H1 (cell line): ENCODE data around the gene GEN1. TPM values are rescaled to one million over a fixed set of nuclear protein-coding genes. Genes with fewer than 3 reads are reported as not detected.

Experiments
- CTCF ChIA-PET: fragments of 300-600 bp; sonication (Branson Sonifier 250); formaldehyde crosslinking; loops from one replicate; lab custom pipeline; 2021; ENCODE audit not compliant: partially characterized antibody; lab: Charles Lee
- POLR2A ChIA-PET: fragments of 300-600 bp; sonication (Branson Sonifier 250); formaldehyde crosslinking; loops from one replicate; lab custom pipeline; 2021; ENCODE audit warnings: inconsistent platforms; ENCODE audit not compliant: partially characterized antibody; lab: Charles Lee
- DNase-seq, 2 experiments: peaks; one replicate each; pipeline versions ENCODE4 v3.0.0 to v3.0.0-alpha.2; 2010 to 2022; ENCODE audit warnings: low spot score in 2 of 2, low read depth in 1 of 2, mixed read lengths in 1 of 2
- FAIRE-seq: peaks from 2 replicates; lab custom pipeline; 2011; peaks lifted over from hg19 to GRCh38; lab: Jason Lieb, UNC
- H2AFZ ChIP-seq: 2 replicates; pipeline ENCODE4 v1.8.1; 2012; ENCODE audit warnings: low read length, inconsistent platforms
- H2AK5ac ChIP-seq: 2 replicates; pipeline ENCODE4 v1.6.1; 2013; ENCODE audit warnings: low read depth, low read length
- H2BK120ac ChIP-seq: replicated peaks from 2 replicates; pipeline ENCODE3; 2013; ENCODE audit warnings: low read depth, low read length, inconsistent platforms
- H2BK12ac ChIP-seq: 2 replicates; pipeline ENCODE4 v1.6.1; 2013; ENCODE audit warnings: low read depth, low read length
- H2BK15ac ChIP-seq: 2 replicates; pipeline ENCODE4 v1.6.1; 2013; ENCODE audit warnings: low read length
- H2BK20ac ChIP-seq: 2 replicates; pipeline ENCODE4 v1.6.1; 2013; ENCODE audit warnings: low read length
- H2BK5ac ChIP-seq: 2 replicates; pipeline ENCODE4 v1.6.1; 2013; ENCODE audit warnings: low read depth, low read length
- H3K14ac ChIP-seq: 2 replicates; pipeline ENCODE4 v1.6.1; 2013; ENCODE audit warnings: inconsistent platforms; ENCODE audit not compliant: insufficient read length
- H3K18ac ChIP-seq: 2 replicates; pipeline ENCODE4 v1.6.1; 2013; ENCODE audit warnings: low read length; ENCODE audit errors: extremely low read depth
- H3K23ac ChIP-seq: 2 replicates; pipeline ENCODE4 v1.6.1; 2013; ENCODE audit warnings: inconsistent platforms; ENCODE audit not compliant: insufficient read length
- H3K23me2 ChIP-seq: 2 replicates; pipeline ENCODE4 v1.6.1; 2013; ENCODE audit warnings: low read depth, low read length
- H3K27ac ChIP-seq: 2 replicates; pipeline ENCODE4 v1.6.1; 2011; ENCODE audit warnings: low read depth, low read length, inconsistent platforms
- H3K27me3 ChIP-seq, 4 experiments: replicated peaks in 1 of 4; 1 replicate in 1 of 4; 2 replicates in 3 of 4; pipeline versions ENCODE4 v1.6.1 to v1.8.1; 2011 to 2013; ENCODE audit warnings: low read length in 3 of 4, mild to moderate bottlenecking in 3 of 4, inconsistent platforms in 2 of 4, mixed read lengths in 2 of 4, moderate library complexity in 1 of 4; ENCODE audit not compliant: control insufficient read depth in 3 of 4, insufficient read depth in 3 of 4; ENCODE audit errors: extremely low read depth in 1 of 4
- H3K36me3 ChIP-seq, 4 experiments: 2 replicates each; pipeline versions ENCODE4 v1.6.1 to v1.8.1; 2011 to 2013; ENCODE audit warnings: mild to moderate bottlenecking in 4 of 4, low read length in 3 of 4, moderate library complexity in 2 of 4, control low read depth in 1 of 4, inconsistent platforms in 1 of 4; ENCODE audit not compliant: insufficient read depth in 4 of 4, control insufficient read depth in 2 of 4
- H3K4ac ChIP-seq: replicated peaks from 2 replicates; pipeline ENCODE3; 2013; ENCODE audit warnings: low read length, low read depth, mixed read lengths, inconsistent platforms; ENCODE audit not compliant: insufficient read length
- H3K4me1 ChIP-seq, 4 experiments: replicated peaks in 1 of 4; 1 replicate in 1 of 4; 2 replicates in 3 of 4; pipeline versions ENCODE4 v1.6.1 to v1.8.1; 2011 to 2013; ENCODE audit warnings: low read length in 3 of 4, inconsistent platforms in 2 of 4, mixed read lengths in 1 of 4; ENCODE audit not compliant: insufficient read depth in 4 of 4, control insufficient read depth in 3 of 4
- H3K4me2 ChIP-seq, 2 experiments: 2 replicates each; pipeline versions ENCODE4 v1.6.1 to v1.8.1; 2011 to 2013; ENCODE audit warnings: low read depth in 2 of 2, low read length in 2 of 2, control low read depth in 1 of 2, inconsistent platforms in 1 of 2, mild to moderate bottlenecking in 1 of 2; ENCODE audit not compliant: insufficient read depth in 1 of 2
- H3K4me3 ChIP-seq, 4 experiments: fragments of 200-600, 300-600 bp in 1 of 4; sonication (generic), shearing (Covaris generic), sonication (Bioruptor Twin) in 1 of 4; 2 replicates each; pipeline versions ENCODE4 v1.5.1 to v1.8.1; 2011 to 2016; ENCODE audit warnings: low read length in 4 of 4, low read depth in 3 of 4, control low read depth in 2 of 4, inconsistent platforms in 2 of 4, mild to moderate bottlenecking in 2 of 4, mixed read lengths in 1 of 4, moderate library complexity in 1 of 4; ENCODE audit not compliant: insufficient read depth in 2 of 4; ENCODE audit errors: extremely low read depth in 1 of 4
- H3K56ac ChIP-seq: replicated peaks from 2 replicates; pipeline ENCODE3; 2013; ENCODE audit warnings: low read depth, mild to moderate bottlenecking, mixed read lengths, low read length, inconsistent platforms; ENCODE audit not compliant: insufficient read length
- H3K79me1 ChIP-seq: 2 replicates; pipeline ENCODE4 v1.6.1; 2013; ENCODE audit warnings: low read depth, low read length, control low read depth
- H3K79me2 ChIP-seq, 2 experiments: 2 replicates each; pipeline versions ENCODE4 v1.6.1 to v1.8.1; 2012 to 2013; ENCODE audit warnings: low read length in 2 of 2, mild to moderate bottlenecking in 2 of 2, inconsistent platforms in 1 of 2; ENCODE audit not compliant: insufficient read depth in 2 of 2, control insufficient read depth in 1 of 2
- H3K9ac ChIP-seq, 4 experiments: replicated peaks in 1 of 4; 1 replicate in 1 of 4; 2 replicates in 3 of 4; pipeline versions ENCODE4 v1.6.1 to v1.8.1; 2011 to 2013; ENCODE audit warnings: low read depth in 3 of 4, low read length in 3 of 4, control low read depth in 2 of 4, mild to moderate bottlenecking in 2 of 4, moderate library complexity in 2 of 4, inconsistent platforms in 1 of 4; ENCODE audit errors: extremely low read depth in 1 of 4
- H3K9me3 ChIP-seq, 2 experiments: 2 replicates each; pipeline versions ENCODE4 v1.6.1 to v1.8.1; 2012 to 2013; ENCODE audit warnings: mild to moderate bottlenecking in 2 of 2, moderate library complexity in 2 of 2, control low read depth in 1 of 2, inconsistent platforms in 1 of 2, low read depth in 1 of 2, low read length in 1 of 2, mixed read lengths in 1 of 2; ENCODE audit not compliant: insufficient read depth in 2 of 2
- H4K20me1 ChIP-seq, 2 experiments: replicated peaks in 1 of 2; 2 replicates each; pipeline versions ENCODE3 to v1.8.1; 2011 to 2013; ENCODE audit warnings: inconsistent platforms in 2 of 2, low read length in 2 of 2, mild to moderate bottlenecking in 1 of 2; ENCODE audit not compliant: insufficient read depth in 2 of 2, control insufficient read depth in 1 of 2
- H4K5ac ChIP-seq: 2 replicates; pipeline ENCODE4 v1.6.1; 2013; ENCODE audit warnings: low read length, low read depth, mixed read lengths, inconsistent platforms; ENCODE audit not compliant: insufficient read length
- H4K8ac ChIP-seq: 2 replicates; pipeline ENCODE4 v1.8.0; 2013; ENCODE audit warnings: mild to moderate bottlenecking, moderate library complexity, low read length, inconsistent platforms; ENCODE audit not compliant: insufficient read depth; ENCODE audit errors: extremely low read depth
- H4K91ac ChIP-seq: replicated peaks from 2 replicates; pipeline ENCODE3; 2013; ENCODE audit warnings: low read length, mixed read lengths, inconsistent platforms; ENCODE audit not compliant: insufficient read length
- EP300 ChIP-seq, 2 experiments: IDR thresholded peaks; 1 replicate in 1 of 2; 2 replicates in 1 of 2; pipeline ENCODE4 v1.6.1; 2011 to 2012; ENCODE audit warnings: low read depth in 2 of 2, low read length in 2 of 2, mild to moderate bottlenecking in 2 of 2, borderline replicate concordance in 1 of 2, inconsistent platforms in 1 of 2, moderate library complexity in 1 of 2
- GABPA ChIP-seq: IDR thresholded peaks from 2 replicates; pipeline ENCODE4 v1.6.1; 2011; ENCODE audit warnings: mild to moderate bottlenecking, low read length, moderate library complexity, borderline replicate concordance; ENCODE audit not compliant: insufficient read depth
- KDM1A ChIP-seq: fragments of 200-600, 300-600 bp; sonication (generic); IDR thresholded peaks from 2 replicates; pipeline ENCODE4 v1.7.1; 2016; ENCODE audit warnings: mild to moderate bottlenecking, low read length, borderline replicate concordance
- RAD21 ChIP-seq, 2 experiments: IDR thresholded peaks in 1 of 2; conservative IDR thresholded peaks in 1 of 2; 2 replicates each; pipeline ENCODE4 v1.6.1; 2011; ENCODE audit warnings: low read depth in 2 of 2, low read length in 2 of 2, improper control_type of control experiment in 1 of 2, inconsistent platforms in 1 of 2, mild to moderate bottlenecking in 1 of 2, moderate library complexity in 1 of 2
- SAP30 ChIP-seq: fragments of 300-600 bp; sonication (generic); IDR thresholded peaks from 2 replicates; pipeline ENCODE4 v1.7.1; 2012; ENCODE audit warnings: low read length, moderate library complexity, mild to moderate bottlenecking, inconsistent platforms; ENCODE audit not compliant: insufficient read depth, insufficient replicate concordance
- SIRT6 ChIP-seq: IDR thresholded peaks from one replicate; pipeline ENCODE4 v1.7.1; 2012; ENCODE audit warnings: low read length, inconsistent platforms
- SP1 ChIP-seq: IDR thresholded peaks from 2 replicates; pipeline ENCODE4 v1.6.1; 2011; ENCODE audit warnings: low read depth, low read length
- WGBS, 2 experiments: shearing (Covaris generic) in 1 of 2; methylation state at CpG; one replicate each; pipeline versions ENCODE4 v1.1.6 to v1.1.7; 2013 to 2015; ENCODE audit warnings: low lambda C conversion rate in 2 of 2, mixed read lengths in 2 of 2, inconsistent platforms in 1 of 2, low coverage in 1 of 2, missing lambda C conversion rate in 1 of 2; ENCODE audit not compliant: insufficient replicate concordance in 2 of 2, insufficient coverage in 1 of 2, insufficient read length in 1 of 2; ENCODE audit errors: extremely low coverage in 1 of 2, missing lambda C conversion rate in 1 of 2; 5-methylcytosine and 5-hydroxymethylcytosine counted together
- polyA plus RNA-seq, 7 experiments: library from polyadenylated mRNA; depleted of rRNA in 3 of 7; stranded (reverse) in 5 of 7; unstranded in 2 of 7; fragments of >200 nt in 5 of 7; fragments of 200-250 nt in 2 of 7; gene quantifications; 1 replicate in 5 of 7; 2 replicates in 1 of 7; 4 replicates in 1 of 7; pipeline versions ENCODE4 v1.2.1 to v1.2.3, GENCODE V29; 2011 to 2013; ENCODE audit warnings: missing spikeins in 2 of 7, mixed read lengths in 2 of 7
- total RNA-seq: library from RNA; stranded (reverse); fragmentation: NEBNext Ultra II Directional; extraction: Animal tissue kit (Norgen Biotek cat#: 25700); gene quantifications from 2 replicates; pipeline ENCODE4 v1.2.1, GENCODE V29; 2021

The GEN1 gene
- total and polyA plus RNA-seq, 2 of the 8 experiments (the other 6 are each of a cell fraction or from before 2014, with no cell fraction given) = 6.9 to 19.2 TPM

DNA sequence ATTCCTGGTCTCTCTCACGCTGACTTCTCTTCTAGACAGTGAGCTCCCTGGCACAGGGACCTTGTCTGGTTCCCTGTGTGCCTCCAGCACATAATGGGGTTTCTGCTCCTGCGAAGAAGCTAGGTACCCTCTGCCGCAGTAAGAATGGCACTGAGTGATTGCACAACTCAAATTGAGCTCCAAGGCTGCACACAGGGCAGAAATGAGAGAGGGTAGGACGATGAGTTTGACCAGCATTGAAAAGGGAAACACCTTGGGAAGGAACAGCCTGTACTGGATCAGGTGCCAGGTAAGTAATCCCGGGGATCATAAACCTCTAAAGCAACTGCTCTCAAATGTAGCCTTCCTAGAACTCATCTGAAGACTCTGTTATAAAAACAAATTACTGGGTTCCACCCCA lies 41.4 kb downstream of the GEN1 start:
- Histone ChIP-seq H2BK5ac (no peak overlapping the region), H4K5ac (no peak overlapping the region), H3K4me3 (no peak overlapping the region), H3K36me3 (no peaks in the 10 kb centered on the region), H3K27ac (no peak overlapping the region), H3K56ac (no peak overlapping the region), H3K4me1 (no peaks in the 10 kb centered on the region), H3K9me3 (no peaks in the 10 kb centered on the region), H2BK120ac (no peak overlapping the region), H3K9ac (no peak overlapping the region), H2AK5ac (no peak overlapping the region), H2BK12ac (no peak overlapping the region), H3K79me1 (no peaks in the 10 kb centered on the region), H4K91ac (no peak overlapping the region), H2AFZ (no peak overlapping the region), H2BK15ac (no peak overlapping the region), H3K14ac (no peak overlapping the region), H3K18ac (no peak overlapping the region), H3K23ac (no peak overlapping the region), H3K23me2 (no peaks in the 10 kb centered on the region), H3K79me2 (no peaks in the 10 kb centered on the region), H3K4me2 (no peak overlapping the region), H4K20me1 (no peaks in the 10 kb centered on the region), H4K8ac (no peak overlapping the region), H3K4ac (no peak overlapping the region), H3K27me3 (no peaks in the 10 kb centered on the region), H2BK20ac (no peak overlapping the region)
- no peak for FAIRE-seq
- DNase-seq = no peak
- ChIA-PET POLR2A (interaction anchor here (1.2 kb wide), 1 partner anchor 8 kb away, joined by 3 read pairs; no protein-coding TSS in a partner anchor), CTCF (interaction anchor here (0.5 to 1.0 kb wide), 4 partner anchors 11 to 517 kb away, joined by 3 to 4 read pairs (median 3); no protein-coding TSS in a partner anchor)
- WGBS, 2 experiments = 92% methylated on average over 5 of the region's 5 CpGs; no CpG with 5 or more reads in 1 of the 2 experiments
- no peak for TF ChIP-seq SIRT6
- TF ChIP-seq RAD21 (IDR thresholded peaks at IDR 0.05 in 1 of 2, conservative IDR thresholded peaks at IDR 0.05 in 1 of 2; ENCODE audit: low read depth in 2 of 2, low read length in 2 of 2) = no peak
- TF ChIP-seq SAP30 = no peak
- TF ChIP-seq GABPA = no peak
- TF ChIP-seq SP1 = no peak
- TF ChIP-seq EP300 (IDR thresholded peaks at IDR 0.05; ENCODE audit: borderline replicate concordance in 1 of 2, low read depth in 2 of 2, low read length in 2 of 2) = no peak
- TF ChIP-seq KDM1A = no peak
